ENCODE data around the gene BRAF.

BRAF gene

GRCh38 chr7:140924821-140925421 is at the start of gene BRAF:
Gene BRAF, minus strand, starts transcription at chr7:140924929. Its CDS starts 226 bp downstream, at chr7:140924703.
- Histone ChIP-seq H3K4me1 (ENCODE audit: control insufficient read depth, insufficient read depth, low read length) (no peaks in the 10 kb centered on the region), H3K27ac (ENCODE audit: extremely low read depth, low read depth, low read length) (peak within 1 kb of the TSS; percentile 91), H3K9me3 (ENCODE audit: control insufficient read depth, insufficient read depth, low read depth, low read length) (no peaks in the 10 kb centered on the region), H3K36me3 (ENCODE audit: control insufficient read depth in 2 of 2, insufficient read depth in 1 of 2, low read length in 2 of 2) (no peaks in the 10 kb centered on the region), H3K4me3 (ENCODE audit: low read depth, low read length) (peak within 1 kb of the TSS; percentile 87)
- ChIA-PET POLR2A (interaction anchor here (0.6 kb wide), 1 partner anchor 18 kb away, joined by 3 read pairs; no protein-coding TSS in a partner anchor), CTCF (interaction anchor here (0.7 to 2.2 kb wide), 2 partner anchors 48 to 114 kb away, joined by 3 to 8 read pairs; no protein-coding TSS in a partner anchor)
- TF ChIP-seq ZSCAN16 (tag by site-specific recombination; IDR thresholded peaks at IDR 0.05) = no peak
- TF ChIP-seq KLF8 (tag by site-specific recombination; IDR thresholded peaks at IDR 0.05) = peak; percentile 57; the same call in 1 of the 2 replicates
- no peak for TF ChIP-seq ELK4 (IDR thresholded peaks at IDR 0.05; ENCODE audit: borderline replicate concordance, low read depth, low read length)
- no peak for TF ChIP-seq ZNF157 (tag by site-specific recombination; IDR thresholded peaks at IDR 0.05)
- no peak for TF ChIP-seq ZNF670 (tag by site-specific recombination; IDR thresholded peaks at IDR 0.05; ENCODE audit: low read depth)
- peak; percentile 66; the same call in 1 of the 2 replicates for TF ChIP-seq ZNF76 (tag by site-specific recombination; IDR thresholded peaks at IDR 0.05; ENCODE audit: borderline replicate concordance, low read depth)
- no peak for TF ChIP-seq ZNF624 (tag by site-specific recombination; IDR thresholded peaks at IDR 0.05)
- no peak for TF ChIP-seq YY1 (tag by site-specific recombination; IDR thresholded peaks at IDR 0.05)
- TF ChIP-seq ZNF514 (tag by site-specific recombination; IDR thresholded peaks at IDR 0.05) = no peak
- no peak for TF ChIP-seq GLIS2 (tag by site-specific recombination; IDR thresholded peaks at IDR 0.05)
- TF ChIP-seq ZNF133 (tag by site-specific recombination; IDR thresholded peaks at IDR 0.05) = no peak
- peak; percentile 78 for TF ChIP-seq GLIS1 (tag by site-specific recombination; IDR thresholded peaks at IDR 0.05)
- peak; percentile 72 for TF ChIP-seq ZXDB (tag by site-specific recombination; IDR thresholded peaks at IDR 0.05)
- TF ChIP-seq KLF9 (tag by site-specific recombination; IDR thresholded peaks at IDR 0.05; ENCODE audit: low read depth) = peak; percentile 52
- TF ChIP-seq ZNF140 (tag by site-specific recombination; IDR thresholded peaks at IDR 0.05) = no peak
- no peak for TF ChIP-seq ZNF791 (tag by site-specific recombination; IDR thresholded peaks at IDR 0.05)
- TF ChIP-seq ZNF558 (tag by site-specific recombination; IDR thresholded peaks at IDR 0.05) = peak; percentile 15; the same call in 1 of the 2 replicates
- no peak for TF ChIP-seq ZNF202 (tag by site-specific recombination; IDR thresholded peaks at IDR 0.05; ENCODE audit: borderline replicate concordance)
- TF ChIP-seq, protein P1, sequence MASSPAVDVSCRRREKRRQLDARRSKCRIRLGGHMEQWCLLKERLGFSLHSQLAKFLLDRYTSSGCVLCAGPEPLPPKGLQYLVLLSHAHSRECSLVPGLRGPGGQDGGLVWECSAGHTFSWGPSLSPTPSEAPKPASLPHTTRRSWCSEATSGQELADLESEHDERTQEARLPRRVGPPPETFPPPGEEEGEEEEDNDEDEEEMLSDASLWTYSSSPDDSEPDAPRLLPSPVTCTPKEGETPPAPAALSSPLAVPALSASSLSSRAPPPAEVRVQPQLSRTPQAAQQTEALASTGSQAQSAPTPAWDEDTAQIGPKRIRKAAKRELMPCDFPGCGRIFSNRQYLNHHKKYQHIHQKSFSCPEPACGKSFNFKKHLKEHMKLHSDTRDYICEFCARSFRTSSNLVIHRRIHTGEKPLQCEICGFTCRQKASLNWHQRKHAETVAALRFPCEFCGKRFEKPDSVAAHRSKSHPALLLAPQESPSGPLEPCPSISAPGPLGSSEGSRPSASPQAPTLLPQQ (tag by site-specific recombination; IDR thresholded peaks at IDR 0.05) = peak; percentile 61
- no peak for TF ChIP-seq EGR2 (tag by site-specific recombination; IDR thresholded peaks at IDR 0.05; ENCODE audit: low read depth)
- no peak for TF ChIP-seq ZSCAN4 (tag by site-specific recombination; IDR thresholded peaks at IDR 0.05)
- no peak; the same call in 1 of the 2 replicates for TF ChIP-seq ZNF777 (tag by site-specific recombination; IDR thresholded peaks at IDR 0.05; ENCODE audit: borderline replicate concordance)
- peak; percentile 20 for TF ChIP-seq ZNF660 (tag by site-specific recombination; IDR thresholded peaks at IDR 0.05)
- peak; percentile 44; the same call in 1 of the 2 replicates for TF ChIP-seq ZNF394 (tag by site-specific recombination; IDR thresholded peaks at IDR 0.05; ENCODE audit: borderline replicate concordance)
- no peak for TF ChIP-seq OSR2 (tag by site-specific recombination; IDR thresholded peaks at IDR 0.05)
- TF ChIP-seq ZNF747 (tag by site-specific recombination; IDR thresholded peaks at IDR 0.05) = no peak
- no peak for TF ChIP-seq RBAK (tag by site-specific recombination; IDR thresholded peaks at IDR 0.05)
- no peak for TF ChIP-seq ZNF449 (tag by site-specific recombination; IDR thresholded peaks at IDR 0.05)
- no peak for TF ChIP-seq ZNF121 (tag by site-specific recombination; IDR thresholded peaks at IDR 0.05)
- no peak; the same call in 1 of the 2 replicates for TF ChIP-seq ZBTB17 (tag by site-specific recombination; IDR thresholded peaks at IDR 0.05)
- peak; percentile 87 for TF ChIP-seq PATZ1 (tag by site-specific recombination; IDR thresholded peaks at IDR 0.05)
- no peak for TF ChIP-seq ZNF292 (tag by site-specific recombination; IDR thresholded peaks at IDR 0.05; ENCODE audit: borderline replicate concordance, low read depth)

Measured in HEK293 (cell line).